ENCODE data around the gene KIAA0232.

GRCh38 chr4:6752486-6752829 is 30.1 kb upstream of the KIAA0232 start:
- TF ChIP-seq, protein P1, sequence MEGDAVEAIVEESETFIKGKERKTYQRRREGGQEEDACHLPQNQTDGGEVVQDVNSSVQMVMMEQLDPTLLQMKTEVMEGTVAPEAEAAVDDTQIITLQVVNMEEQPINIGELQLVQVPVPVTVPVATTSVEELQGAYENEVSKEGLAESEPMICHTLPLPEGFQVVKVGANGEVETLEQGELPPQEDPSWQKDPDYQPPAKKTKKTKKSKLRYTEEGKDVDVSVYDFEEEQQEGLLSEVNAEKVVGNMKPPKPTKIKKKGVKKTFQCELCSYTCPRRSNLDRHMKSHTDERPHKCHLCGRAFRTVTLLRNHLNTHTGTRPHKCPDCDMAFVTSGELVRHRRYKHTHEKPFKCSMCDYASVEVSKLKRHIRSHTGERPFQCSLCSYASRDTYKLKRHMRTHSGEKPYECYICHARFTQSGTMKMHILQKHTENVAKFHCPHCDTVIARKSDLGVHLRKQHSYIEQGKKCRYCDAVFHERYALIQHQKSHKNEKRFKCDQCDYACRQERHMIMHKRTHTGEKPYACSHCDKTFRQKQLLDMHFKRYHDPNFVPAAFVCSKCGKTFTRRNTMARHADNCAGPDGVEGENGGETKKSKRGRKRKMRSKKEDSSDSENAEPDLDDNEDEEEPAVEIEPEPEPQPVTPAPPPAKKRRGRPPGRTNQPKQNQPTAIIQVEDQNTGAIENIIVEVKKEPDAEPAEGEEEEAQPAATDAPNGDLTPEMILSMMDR (IDR thresholded peaks at IDR 0.05; ENCODE audit: low read depth, low read length): no peak
- no peak for TF ChIP-seq EZH2phosphoT487 (IDR thresholded peaks at IDR 0.05; ENCODE audit: low read depth)

Measured in OCI-LY3 (cell line).